ENCODE results near the gene IFNA6. TPM values are rescaled to one million over a fixed set of nuclear protein-coding genes. Genes with fewer than 3 reads are reported as not detected.
A peak's percentile ranks its signal among the peaks of the same experiment; 100 is the strongest.
"Not testable (repeated sequence)": the region's sequence is repeated elsewhere in the genome, so short reads cannot be mapped to it uniquely, and the experiment has no call there.

The IFNA6 gene
- total RNA-seq, 1 donor from 2014 or later, result not detected

DNA sequence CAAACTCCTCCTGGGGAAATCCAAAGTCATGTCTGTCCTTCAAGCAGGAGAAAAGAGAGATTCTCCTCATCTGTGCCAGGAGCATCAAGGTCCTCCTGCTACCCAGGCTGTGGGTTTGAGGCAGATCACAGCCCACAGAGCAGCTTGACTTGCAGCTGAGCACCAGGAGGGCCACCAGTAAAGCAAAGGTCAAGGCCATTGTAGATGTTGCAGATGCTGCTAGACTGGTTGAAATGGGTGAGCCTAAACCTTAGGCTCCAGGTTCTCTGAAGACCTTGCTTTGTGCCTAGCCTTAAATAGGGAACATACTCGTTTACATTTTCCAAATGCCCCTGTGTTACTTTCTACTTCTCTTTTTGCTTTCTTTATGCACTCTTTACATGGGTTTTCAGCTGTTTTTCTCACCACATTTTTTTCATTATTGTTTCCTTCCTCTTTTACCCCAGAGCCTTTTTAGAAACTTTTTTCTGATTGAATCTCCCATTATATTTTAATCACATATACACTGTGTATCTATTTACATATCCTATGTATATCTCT lies 34.5 kb upstream of the IFNA6 start, which contains the start of gene IFNA2:
TSS of gene IFNA2 (minus strand) at position 268 of the 540 bp plus-strand sequence. CDS start at position 199, 69 bp downstream.
- H3K36me3 ChIP-seq, result no peaks in the 10 kb centered on the region
- H3K4me3 ChIP-seq, result no peak within 1 kb of the TSS
- no peaks in the 10 kb centered on the region for H3K9me3 ChIP-seq
- intact Hi-C loops (cut with DNase I), result no loop called here
- ATAC-seq (peak; percentile 29), DNase-seq (no peak)
- TF ChIP-seq, protein P1, sequence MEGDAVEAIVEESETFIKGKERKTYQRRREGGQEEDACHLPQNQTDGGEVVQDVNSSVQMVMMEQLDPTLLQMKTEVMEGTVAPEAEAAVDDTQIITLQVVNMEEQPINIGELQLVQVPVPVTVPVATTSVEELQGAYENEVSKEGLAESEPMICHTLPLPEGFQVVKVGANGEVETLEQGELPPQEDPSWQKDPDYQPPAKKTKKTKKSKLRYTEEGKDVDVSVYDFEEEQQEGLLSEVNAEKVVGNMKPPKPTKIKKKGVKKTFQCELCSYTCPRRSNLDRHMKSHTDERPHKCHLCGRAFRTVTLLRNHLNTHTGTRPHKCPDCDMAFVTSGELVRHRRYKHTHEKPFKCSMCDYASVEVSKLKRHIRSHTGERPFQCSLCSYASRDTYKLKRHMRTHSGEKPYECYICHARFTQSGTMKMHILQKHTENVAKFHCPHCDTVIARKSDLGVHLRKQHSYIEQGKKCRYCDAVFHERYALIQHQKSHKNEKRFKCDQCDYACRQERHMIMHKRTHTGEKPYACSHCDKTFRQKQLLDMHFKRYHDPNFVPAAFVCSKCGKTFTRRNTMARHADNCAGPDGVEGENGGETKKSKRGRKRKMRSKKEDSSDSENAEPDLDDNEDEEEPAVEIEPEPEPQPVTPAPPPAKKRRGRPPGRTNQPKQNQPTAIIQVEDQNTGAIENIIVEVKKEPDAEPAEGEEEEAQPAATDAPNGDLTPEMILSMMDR (IDR thresholded peaks at IDR 0.05), result no peak
- peaks cover 44% of the 10 kb centered on the region for H3K27me3 ChIP-seq
- no peaks in the 10 kb centered on the region for H3K4me1 ChIP-seq
- no peak within 1 kb of the TSS for H3K27ac ChIP-seq

DNA sequence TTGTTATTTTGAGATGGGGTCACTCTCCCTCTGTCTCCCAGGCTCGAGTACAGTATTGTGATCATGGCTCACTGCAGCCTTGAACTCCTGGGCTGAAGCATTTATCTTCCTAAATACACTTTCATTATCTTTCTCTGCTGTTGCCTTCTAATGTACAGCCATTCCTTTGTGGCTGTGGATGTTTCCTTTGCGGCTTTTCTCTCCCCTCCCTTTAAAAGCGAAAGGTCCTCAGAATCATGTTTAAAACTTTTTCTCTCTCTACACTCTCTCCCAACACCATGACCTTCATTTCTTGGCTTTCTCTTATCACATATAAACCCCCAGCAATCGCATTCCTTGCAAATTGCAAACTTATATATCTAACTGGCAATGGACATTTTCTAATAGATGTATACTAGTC lies 32.9 kb upstream of the IFNA6 start:
- no peak for ATAC-seq
- H3K4me3 ChIP-seq, result no peak overlapping the region
- peaks cover 41% of the 10 kb centered on the region for H3K27me3 ChIP-seq
- intact Hi-C loops (cut with DNase I), result no loop called here
- no peak for DNase-seq
- H3K27ac ChIP-seq, result no peak overlapping the region
- no peaks in the 10 kb centered on the region for H3K9me3 ChIP-seq
- H3K4me1 ChIP-seq, result no peaks in the 10 kb centered on the region
- TF ChIP-seq, protein P1 (IDR thresholded peaks at IDR 0.05), result no peak
- no peaks in the 10 kb centered on the region for H3K36me3 ChIP-seq

DNA sequence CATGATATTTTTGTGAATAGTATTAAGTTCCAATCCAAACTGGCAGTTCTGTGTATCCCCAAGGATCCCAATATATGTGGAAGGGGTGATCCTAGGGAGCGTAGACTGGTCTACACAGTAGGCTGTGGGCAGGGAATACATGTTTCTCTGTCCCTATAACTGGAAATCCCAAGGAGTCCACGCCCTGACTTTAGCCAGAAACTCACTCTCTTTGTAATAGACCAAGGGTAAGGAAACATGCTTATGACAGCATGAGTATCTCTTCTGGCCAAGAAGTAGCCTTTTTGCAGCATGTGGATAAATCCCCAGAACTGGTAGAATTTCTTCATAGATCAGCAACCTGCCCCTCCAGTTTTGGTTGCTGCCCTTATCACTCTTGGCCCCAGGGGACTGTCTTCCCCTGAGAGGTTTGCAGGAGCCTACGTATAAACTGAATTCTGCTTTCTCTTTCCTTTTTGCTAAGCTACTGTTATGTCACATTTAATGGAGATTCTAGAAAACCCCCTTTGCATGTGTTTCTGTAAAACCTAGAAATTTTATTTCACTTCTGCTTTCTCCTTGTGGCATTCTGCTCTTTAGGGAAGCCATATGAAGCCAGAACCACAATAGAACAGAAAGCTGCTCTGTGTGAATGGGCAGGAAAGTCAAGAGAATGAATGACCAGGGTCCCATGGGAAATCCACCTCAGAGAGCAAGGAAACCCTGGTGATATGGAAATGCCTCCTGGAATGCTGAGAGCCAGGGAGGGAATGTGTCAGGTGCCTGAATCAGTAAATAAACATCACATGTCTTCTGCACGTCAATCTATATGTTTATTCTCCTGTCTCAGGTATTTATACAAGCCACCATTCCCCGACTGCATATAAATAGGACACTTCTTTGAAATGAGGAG lies 31.0 kb upstream of the IFNA6 start:
- Histone ChIP-seq H3K36me3 (no peaks in the 10 kb centered on the region), H3K27ac (no peak overlapping the region), H3K4me1 (no peaks in the 10 kb centered on the region), H3K9me3 (no peaks in the 10 kb centered on the region), H3K27me3 (peaks cover 32% of the 10 kb centered on the region), H3K4me3 (no peak overlapping the region)
- TF ChIP-seq, protein P1 (IDR thresholded peaks at IDR 0.05), result no peak
- intact Hi-C loops (cut with DNase I), result no loop called here
- DNase-seq (no peak), ATAC-seq (peak; percentile 73)

DNA sequence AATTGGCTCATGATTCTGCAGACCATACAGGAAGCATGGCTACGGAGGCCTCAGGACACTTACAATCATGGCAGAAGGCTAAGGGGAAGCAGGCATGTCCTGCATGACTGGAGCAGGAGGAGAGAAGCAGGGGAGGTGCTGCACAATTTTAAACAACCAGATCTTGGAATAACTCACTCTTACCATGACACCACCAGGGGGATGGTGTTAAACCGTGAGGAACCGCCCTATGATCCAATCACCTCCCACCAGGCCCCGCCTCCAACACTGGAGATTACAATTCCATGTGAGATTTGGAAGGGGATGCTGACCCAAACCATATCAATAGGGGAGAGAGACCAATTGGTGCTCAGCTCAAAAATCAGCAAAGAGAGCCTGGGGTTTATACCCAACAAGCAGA lies 20.8 kb upstream of the IFNA6 start:
- intact Hi-C loops (cut with DNase I); DNase-seq; ATAC-seq; H3K4me3 ChIP-seq; H3K27me3 ChIP-seq; H3K4me1 ChIP-seq; H3K27ac ChIP-seq; H3K9me3 ChIP-seq; H3K36me3 ChIP-seq: not testable (repeated sequence)

DNA sequence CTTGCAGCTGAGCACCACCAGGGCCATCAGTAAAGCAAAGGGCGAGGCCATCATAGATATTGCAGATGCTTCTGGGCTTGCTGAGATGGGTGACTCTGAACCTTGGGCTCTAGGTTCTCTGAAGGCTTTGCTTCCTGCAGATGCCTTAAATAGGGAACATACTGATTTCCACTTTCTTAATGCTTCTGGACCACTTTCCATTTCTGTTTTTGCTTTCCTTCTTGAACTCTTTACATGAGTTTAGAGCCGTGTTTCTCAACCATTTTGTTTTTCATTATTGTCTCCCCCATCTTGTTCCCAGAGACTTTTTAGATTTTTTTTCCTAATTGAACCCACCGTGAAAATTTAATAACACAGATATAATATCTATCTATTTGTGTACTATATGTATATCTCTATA lies 17.3 kb upstream of the IFNA6 start, which contains the start of gene IFNA13:
TSS of gene IFNA13 (minus strand) at position 101 of the 400 bp plus-strand sequence. CDS start at position 54, 47 bp downstream.
- intact Hi-C loops (cut with DNase I), result no loop called here
- ATAC-seq (no peak), DNase-seq (no peak)
- H3K27ac ChIP-seq, result no peak within 1 kb of the TSS
- TF ChIP-seq, protein P1 (IDR thresholded peaks at IDR 0.05), result no peak
- H3K4me3 ChIP-seq, result no peak within 1 kb of the TSS
- no peaks in the 10 kb centered on the region for H3K4me1 ChIP-seq
- no peaks in the 10 kb centered on the region for H3K9me3 ChIP-seq
- peaks cover 6% of the 10 kb centered on the region for H3K27me3 ChIP-seq
- no peaks in the 10 kb centered on the region for H3K36me3 ChIP-seq

DNA sequence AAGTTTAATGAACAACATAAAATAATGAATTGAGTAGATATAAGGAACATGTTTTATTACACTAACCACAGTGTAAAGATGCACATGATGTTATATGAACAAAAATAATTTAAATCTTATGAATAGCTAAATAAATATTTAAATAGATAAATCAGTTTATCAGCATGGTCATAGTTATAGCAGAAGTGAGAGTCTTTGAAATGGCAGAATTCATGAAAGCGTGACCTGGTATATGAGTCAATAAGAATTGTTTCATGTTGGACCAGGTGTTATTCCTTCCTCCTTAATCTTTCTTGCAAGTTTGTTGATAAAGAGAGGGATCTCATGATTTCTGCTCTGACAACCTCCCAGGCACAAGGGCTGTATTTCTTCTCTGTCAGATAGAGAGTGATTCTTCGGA lies 16.5 kb upstream of the IFNA6 start:
- intact Hi-C loops (cut with DNase I); DNase-seq: not testable (repeated sequence)

More for the DNA sequence above, 16.5 kb upstream of the IFNA6 start:
- not testable (repeated sequence) for H3K27me3 ChIP-seq, H3K4me3 ChIP-seq, ATAC-seq, H3K27ac ChIP-seq, H3K9me3 ChIP-seq, H3K4me1 ChIP-seq, H3K36me3 ChIP-seq
